GM12891 (cell line): ENCODE measurements around the gene KCNH5.

Experiments
- PAX5 ChIP-seq: IDR thresholded peaks from 2 replicates; pipeline ENCODE4 v1.6.1; 2011; ENCODE audit warnings: low read length, moderate library complexity, mild to moderate bottlenecking; ENCODE audit not compliant: insufficient read depth, severe bottlenecking
- POLR2A ChIP-seq: IDR thresholded peaks from 2 replicates; pipeline ENCODE4 v1.6.1; 2011; ENCODE audit warnings: low read depth, low read length, control low read depth
- POLR2AphosphoS5 ChIP-seq: IDR thresholded peaks from 2 replicates; pipeline ENCODE4 v1.6.1; 2011; ENCODE audit warnings: low read depth, low read length, control low read depth
- POU2F2 ChIP-seq: IDR thresholded peaks from 2 replicates; pipeline ENCODE4 v1.6.1; 2011; ENCODE audit warnings: low read depth, mild to moderate bottlenecking, control low read depth, low read length, moderate library complexity
- SPI1 ChIP-seq: IDR thresholded peaks from 2 replicates; pipeline ENCODE4 v1.6.1; 2011; ENCODE audit warnings: low read depth, low read length, control low read depth
- TAF1 ChIP-seq: IDR thresholded peaks from 2 replicates; pipeline ENCODE4 v1.6.1; 2011; ENCODE audit warnings: low read depth, low read length, control low read depth

DNA sequence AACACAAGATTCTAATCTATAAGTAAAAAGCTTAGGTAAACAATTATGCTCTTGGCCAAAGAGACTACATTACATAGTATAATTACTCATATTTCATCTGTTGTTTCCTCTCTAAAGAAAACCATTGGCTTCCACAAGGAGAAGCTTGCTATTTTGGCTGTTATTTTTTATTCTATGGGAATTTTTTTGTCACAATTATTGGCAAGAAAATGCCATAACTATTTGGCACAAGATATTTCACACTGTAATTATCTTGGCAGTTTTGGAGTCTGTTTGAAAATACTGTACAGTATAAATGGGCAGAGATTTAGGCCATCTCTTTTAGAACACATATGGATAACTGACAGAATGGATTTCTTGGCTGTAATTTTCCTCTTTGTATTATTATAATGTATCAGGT, 51.2 kb downstream of the KCNH5 start:
- TF ChIP-seq POLR2A (no peak), POLR2AphosphoS5 (no peak), TAF1 (no peak), POU2F2 (no peak), PAX5 (no peak), SPI1 (no peak)
